ENCODE measurements around the gene AQP9. TPM values are rescaled to one million over a fixed set of nuclear protein-coding genes. Genes with fewer than 3 reads are reported as not detected.
"Not testable (repeated sequence)": the region's sequence is repeated elsewhere in the genome, so short reads cannot be mapped to it uniquely, and the experiment has no call there.

The AQP9 gene
- polyA plus RNA-seq, 1 donor: 0.12 TPM

DNA sequence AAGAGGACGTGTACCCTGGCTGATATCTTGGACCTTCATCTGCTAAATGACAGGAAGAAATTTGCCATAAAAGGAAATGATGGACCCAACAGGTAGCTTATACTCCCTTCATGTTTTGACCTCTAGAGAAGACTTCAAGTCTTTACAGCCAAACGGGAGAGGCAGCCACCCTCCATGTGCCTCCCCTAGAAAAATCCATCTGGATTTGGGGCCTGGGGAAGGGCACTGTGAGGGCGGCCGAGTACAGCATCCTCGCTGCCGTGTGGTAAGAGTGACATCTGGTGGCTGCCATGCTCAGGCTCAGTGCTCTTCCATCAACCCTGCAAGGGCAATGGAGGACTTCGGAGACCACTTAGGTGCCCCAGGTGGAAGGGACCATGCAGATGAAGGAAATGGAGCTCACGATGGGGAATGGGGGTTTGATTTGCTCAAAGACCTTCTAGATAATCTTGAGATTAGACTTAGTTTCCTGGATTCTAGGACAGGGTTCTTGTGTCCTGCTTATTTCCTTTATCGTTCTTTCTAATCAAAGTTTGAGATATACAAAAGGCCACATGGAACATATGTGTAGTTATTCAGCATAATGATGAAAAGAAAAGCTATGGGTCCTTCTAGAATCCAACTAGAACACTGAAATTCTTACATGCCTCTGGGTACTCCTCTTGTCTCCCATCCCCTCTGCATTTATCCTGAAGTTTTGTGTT, 44.4 kb downstream of the AQP9 start:
- peak; percentile 51 for DNase-seq

DNA sequence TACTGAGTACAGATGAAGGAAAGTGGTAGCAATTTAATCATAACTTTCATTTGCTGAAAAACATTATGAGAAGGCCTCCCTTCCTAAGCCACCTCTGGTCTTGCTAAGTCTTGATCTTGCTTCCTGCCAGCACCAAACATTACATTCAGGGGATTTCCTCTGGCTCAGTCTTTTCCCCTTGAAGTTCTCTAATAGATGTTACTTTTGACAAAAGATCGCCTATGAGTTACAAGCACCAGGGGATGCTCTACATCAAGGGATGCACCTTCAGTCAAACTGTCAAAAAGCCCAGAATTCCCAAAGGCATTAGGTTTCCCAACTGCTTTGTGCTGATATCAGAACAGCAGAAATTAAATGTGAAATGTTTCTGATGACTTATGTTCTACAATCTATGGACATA, 47.3 kb downstream of the AQP9 start:
- DNase-seq: no peak

DNA sequence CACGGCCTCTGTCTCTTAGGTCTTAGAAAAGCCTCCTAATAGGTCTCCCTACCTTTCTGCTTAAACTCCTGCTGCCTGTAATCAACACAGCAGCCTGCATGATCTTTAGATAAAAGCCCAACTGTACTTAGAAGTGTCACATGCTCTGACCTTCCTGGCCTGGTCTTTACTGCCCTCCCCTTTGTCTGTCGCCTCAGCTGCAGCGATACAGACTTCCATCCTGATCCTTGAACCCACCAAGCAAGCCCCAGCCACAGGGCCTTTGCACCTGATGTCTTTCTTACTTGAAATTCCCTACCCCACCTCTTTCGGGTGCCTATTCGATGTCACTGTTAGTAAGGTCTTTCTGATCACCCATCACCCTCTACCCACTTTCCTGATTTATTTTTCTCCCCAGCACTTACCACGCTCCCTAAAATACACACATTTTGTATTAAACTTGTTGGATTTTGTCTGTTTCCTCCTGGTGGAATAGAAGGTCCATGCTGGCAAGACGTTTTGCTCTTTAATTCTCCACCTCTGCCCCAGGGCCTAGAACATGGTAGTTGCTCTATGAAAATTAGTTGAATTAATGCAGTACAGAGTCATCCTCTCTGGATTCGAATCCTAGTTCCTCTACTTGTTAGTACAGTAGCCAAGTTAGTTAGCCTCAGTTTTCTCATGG, 51.1 kb downstream of the AQP9 start:
- no peak for DNase-seq

DNA sequence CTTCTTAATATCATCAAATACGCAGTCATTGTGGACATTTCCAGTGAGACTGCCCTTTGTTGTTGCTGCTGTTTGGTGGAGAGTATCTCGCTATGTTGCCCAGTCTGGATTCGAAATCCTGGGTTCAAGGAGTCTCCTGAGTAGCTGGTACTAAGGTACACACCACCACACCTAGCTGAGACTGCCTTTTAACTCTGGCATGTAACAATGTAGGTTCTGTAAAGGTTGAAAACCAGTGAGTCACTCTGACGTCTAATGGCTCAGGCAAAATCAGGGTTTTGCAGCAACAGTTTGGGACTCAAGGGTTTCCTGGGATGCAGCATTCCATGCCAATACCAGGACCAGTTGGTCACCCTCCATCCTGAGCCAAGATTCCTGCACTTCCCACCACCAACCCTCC, 52.2 kb downstream of the AQP9 start:
- DNase-seq: no peak

DNA sequence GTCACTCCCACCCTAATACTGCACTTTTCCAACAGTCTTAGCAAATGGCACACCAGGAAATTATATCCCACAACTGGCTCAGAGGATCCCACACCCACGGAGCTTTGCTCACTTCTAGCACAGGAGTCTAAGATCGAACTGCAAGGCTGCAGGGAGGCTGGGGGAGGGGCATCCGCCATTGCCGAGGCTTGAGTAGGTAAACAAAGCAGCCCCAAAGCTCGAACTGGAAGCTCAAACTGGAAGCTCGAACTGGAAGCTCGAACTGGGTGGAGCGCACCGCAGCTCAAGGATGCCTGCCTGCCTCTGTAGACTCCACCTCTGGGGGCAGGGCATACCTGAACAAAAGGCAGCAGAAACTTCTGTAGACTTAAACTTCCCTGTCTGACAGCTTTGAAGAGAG, 55.5 kb downstream of the AQP9 start:
- DNase-seq: not testable (repeated sequence)

DNA sequence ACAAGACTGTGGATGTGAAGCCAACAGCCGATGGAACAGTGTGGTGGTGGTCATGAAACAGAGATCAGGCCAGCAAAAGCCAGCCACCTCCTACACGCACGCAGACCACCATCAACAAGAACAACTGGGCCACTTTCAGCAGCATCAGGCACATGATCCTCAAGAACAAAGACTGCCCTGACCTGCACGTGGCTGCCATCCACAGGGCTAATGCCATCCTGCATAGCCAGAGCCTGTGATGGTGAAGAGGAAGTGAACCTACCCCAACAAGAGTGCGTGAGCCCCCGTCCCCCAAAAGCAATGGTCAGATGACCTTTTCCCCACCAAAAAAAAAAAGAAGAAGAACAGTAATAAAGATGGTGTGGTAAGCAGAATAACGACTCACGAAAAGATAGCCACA, 62.6 kb downstream of the AQP9 start:
- DNase-seq: no peak

DNA sequence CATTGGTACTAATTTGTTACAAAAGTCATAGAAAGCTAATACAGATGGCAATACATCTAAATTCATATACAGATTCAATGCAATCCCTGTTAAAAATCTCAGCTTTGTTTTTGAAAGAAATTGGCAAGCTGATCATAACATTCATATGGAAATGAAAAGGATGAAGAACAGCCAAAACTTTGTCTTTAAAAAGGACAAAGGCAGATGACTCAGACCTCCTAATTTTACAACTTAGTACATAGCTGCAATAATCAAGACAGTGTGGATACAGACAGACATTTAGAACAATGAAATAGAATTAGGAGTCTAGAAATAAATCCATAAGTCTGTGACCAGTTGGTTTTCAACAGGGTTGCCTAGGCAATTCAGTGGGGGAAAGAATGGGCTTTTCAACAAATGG, 63.3 kb downstream of the AQP9 start:
- DNase-seq: no peak

DNA sequence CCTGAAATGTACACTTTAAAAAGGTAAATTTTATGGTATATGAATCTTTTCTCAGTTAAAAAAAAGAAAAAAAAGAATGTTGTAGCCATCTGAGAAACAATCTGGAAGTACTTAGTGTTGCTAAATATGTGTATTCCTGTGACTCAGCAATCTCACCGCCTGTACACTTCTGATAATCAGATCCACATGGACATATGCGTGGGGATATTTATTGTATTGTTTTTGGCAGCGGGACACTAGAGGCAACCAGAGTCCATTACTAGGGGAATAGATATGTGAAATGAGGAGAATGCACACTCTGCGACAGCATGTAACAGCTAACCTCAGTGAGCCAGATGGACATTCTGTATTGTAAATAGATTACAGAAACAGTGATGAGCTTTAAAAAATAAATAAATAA, 65.4 kb downstream of the AQP9 start:
- peak; percentile 81 for DNase-seq

DNA sequence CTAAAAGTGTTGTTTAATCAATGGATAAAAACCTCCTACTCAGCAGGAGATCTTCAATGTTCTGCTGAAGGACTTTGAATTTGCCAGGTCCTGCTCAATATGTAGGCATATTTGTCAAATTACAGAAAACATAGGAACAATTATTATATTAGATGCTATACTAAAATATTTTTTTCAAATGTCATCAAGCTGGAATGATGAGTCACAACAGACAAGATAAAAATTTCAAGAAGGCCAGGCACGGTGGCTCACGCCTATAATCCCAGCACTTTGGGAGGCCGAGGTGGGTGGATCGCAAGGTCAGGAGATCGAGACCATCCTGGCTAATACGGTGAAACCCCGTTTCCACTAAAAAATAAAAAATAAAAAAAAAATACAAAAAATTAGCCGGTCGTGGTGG, 68.0 kb downstream of the AQP9 start:
- DNase-seq: no peak

DNA sequence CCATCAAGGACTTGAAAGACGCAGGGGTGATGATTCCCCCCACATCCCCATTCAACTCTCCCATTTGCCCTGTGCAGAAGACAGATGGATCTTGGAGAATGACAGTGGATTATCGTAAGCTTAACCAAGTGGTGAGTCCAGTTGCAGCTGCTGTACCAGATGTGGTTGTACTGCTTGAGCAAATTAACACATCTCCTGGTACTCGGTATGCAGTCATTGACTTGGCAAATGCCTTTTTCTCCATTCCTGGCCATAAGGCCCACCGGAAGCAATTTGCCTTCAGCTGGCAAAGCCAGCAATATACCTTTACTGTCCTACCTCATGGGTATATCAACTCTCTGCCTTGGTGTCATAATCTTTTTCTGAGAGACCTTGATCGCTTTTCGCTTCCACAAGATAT, 70.0 kb downstream of the AQP9 start:
- DNase-seq: not testable (repeated sequence)

DNA sequence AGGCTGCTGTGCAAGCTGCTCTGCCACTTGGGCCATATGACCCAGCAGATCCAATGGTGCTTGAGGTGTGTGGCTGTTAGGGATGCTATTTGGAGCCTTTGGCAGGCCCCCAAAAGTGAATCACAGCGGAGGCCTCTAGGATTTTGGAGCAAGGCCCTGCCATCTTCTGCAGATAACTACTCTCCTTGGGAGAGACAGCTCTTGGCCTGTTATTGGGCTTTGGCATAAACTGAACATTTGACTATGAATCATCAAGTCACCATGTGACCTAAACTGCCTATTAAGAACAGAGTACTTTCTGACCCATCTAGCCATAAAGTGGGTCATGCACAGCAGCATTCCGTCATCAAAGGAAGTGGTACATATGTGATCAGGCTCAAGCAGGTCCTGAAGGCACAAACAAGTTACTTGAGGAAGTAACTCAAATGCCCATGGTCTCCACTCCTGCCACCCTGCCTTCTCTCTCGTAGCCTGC, 70.9 kb downstream of the AQP9 start:
- not testable (repeated sequence) for DNase-seq

DNA sequence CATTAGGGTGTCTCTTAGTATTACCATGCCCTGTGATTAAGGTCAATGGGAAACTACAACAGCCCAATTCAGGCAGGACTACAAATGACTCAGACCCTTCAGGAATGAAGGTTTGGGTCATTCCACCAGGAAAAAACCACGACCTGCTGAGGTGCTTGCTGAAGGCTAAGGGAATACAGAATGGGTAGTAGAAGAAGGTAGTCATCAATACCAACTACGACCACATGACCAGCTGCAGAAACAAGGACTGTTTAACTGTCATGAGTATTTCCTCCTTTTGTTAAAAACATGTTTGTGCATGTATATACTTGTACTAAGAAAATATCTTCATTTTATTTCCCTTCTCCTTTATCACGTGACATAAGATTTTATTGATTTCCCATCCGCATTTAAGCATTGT, 71.8 kb downstream of the AQP9 start:
- DNase-seq: not testable (repeated sequence)

DNA sequence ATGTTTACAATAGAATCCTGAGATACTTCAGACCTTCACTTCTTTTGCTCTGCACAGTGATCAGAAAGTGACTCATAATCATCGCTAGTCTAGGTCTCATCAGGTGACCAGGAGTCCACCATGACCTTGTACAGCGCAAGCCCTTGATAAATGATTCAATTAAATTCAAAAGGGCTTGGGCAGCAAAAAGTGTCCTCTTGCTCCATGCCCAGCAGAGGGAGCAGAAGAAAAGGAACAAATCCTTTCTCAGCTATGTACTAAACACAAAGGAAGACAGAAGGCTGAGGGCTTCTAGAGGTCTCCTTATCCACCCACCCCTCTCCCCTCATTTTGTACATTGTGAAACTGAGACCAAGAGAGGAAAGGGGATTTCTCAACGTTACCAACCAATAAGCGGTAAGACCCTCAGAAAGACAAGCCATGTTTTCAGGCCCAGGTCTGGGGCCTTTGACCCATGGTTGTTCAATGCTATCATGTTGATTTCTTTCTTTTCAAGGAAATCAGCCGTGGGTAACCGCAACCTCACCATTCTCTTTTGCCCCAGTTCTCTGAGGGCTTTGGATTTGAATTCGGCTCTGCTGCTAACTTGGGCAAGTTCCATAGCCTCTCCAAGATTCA, 74.8 kb downstream of the AQP9 start:
- no peak for DNase-seq

DNA sequence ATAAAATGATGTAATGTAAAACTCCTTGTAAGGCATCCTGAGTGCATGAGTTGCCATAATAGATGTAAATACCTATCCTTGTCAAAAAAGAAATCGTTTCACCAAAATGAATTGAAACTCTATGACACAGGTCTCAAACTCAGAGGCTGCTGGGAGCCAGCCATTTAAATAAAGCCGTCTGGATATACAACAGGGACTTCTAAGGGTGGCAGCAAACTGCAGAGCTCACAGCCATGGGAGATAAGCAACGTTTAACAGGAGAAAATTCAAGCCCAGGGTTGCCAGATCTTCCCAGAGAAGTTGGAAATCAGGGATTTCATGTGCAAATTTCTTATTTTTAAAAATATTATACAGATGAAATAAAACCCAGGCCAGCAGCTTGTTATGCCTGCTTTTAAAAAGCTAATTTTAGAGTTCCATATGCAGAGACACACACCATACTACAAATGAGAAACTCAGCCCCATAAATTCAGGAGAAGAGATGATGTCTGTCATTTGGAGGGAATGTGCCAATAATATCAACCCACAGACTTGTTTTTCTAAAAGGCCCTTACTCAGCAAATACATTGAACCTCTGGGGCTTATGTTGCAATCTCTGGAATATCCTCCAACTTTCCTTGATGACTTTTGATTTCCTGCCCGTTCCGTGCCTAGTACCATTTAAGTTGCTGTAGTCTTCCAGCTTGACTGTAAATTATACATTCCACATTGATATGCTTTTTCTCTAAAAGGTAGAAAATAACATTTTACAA, 75.6 kb downstream of the AQP9 start:
- no peak for DNase-seq

DNA sequence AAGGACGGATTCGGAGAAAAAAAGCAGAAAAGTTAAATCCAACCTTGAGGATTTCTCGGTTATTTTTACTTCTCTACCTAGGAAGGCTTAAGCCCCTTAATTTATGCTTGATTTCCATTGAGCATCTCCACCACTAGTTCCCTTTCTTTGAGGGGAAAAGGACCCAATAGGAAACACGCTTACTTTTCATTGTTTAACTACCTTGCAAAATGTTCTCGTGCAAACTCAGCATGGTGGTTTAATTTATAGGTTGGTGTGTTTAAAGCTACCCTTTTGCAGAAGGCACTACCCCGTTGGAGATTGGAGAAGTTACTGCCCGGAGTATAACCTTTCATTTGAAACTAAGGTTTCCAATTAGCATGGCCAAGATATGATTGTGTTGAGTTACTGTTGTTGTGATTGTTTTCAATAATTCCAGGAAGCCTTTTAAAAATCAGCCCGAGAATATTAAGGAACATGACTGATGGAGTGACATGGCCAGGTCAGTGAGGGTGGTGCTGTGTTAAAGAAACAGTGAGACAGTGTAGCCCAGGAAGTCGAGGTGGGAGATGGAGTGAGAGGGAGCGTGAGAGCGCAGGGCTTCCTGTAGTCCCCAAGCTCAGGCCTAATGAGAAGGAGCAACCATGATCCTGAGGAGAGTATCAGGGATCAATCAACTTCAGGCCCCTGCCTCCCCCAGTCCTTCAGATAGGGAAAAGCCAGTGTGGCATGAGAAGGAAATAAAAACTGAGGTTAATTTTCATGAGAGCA, 76.6 kb downstream of the AQP9 start:
- DNase-seq: no peak

DNA sequence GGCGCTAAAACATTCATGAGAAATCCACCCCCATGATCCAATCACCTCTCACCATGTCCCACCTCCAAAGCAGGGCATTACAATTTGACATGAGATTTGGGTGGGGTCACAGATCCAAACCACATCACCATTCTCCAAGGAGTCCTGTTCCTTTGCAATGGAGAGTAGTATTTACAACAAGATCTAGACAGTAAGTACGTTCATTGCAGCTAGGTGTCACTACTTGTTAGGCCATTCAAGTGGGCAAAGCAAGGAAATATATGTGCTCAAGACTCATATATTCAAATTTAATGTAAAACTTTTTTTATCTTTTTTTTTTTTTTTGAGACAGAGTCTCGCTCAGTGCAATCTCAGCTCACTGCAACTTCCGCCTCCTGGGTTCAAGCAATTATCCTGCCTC, 79.3 kb downstream of the AQP9 start:
- no peak for DNase-seq

DNA sequence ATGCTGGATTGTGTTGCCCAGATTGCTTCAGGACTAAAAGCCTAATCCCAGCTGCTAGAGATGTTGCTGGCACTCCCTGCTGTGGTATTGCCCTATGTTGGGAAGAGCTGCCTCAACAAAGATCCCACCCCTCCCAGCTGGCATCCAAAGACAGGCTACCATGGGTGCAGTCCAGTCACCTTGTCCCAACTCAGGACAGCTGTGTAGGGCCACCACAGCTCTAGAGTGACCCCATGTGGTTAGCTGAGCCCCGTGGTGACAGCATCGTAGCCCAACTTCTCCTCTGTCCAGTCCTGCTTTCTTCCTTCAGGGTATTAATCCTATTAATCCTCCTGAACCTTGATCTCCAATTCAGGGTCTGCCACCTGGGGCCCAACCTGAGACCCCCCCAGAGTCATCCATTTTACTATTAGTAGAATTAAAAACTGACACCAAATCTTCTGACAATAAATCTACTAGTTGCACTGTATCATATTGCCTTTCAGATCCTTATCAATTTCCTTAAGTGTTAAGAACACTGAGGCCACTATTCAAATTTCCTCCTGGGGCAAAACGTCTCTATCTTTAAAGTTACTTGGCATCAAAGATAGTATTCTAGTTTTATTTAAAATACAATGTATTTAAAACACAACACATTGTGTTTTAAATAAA, 83.5 kb downstream of the AQP9 start:
- DNase-seq: no peak

DNA sequence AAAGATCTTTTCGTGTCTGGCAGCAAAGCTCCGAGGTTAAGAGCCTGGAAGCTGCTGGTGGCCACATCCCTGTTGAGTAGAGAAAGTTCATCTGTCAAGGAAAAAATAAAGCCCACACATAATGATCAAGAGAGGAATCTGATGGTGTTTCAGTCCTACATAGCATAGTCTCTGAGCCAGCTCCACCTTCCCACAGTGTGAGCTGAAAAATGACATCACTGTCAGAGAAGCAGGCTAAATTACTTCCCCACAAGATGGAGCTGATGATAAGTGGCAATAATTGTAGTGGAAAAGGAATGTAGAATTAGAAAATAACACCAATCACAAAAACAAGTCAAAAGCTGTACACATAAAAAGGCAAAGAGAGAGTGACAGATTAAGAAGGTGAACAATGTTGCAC, 84.5 kb downstream of the AQP9 start:
- no peak for DNase-seq

DNA sequence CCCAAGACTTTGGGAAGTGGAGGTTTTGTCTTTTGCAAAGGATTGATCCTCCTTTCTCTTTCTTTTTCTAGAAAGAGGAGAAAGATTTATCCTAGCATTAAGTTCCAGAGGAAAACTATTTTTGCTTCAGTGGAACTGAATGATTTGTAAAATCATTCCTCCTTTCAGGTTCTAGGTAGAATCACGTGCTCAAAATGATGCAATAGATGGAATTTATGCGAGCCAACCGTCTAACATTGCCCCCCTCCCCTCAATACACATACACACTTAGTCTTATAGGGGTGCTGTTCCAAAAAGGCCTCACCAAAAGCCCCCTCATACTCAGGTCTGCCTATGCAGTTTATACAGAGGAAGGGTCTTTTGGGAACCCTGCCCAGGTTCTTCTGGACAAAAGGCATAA, 85.3 kb downstream of the AQP9 start:
- no peak for DNase-seq

DNA sequence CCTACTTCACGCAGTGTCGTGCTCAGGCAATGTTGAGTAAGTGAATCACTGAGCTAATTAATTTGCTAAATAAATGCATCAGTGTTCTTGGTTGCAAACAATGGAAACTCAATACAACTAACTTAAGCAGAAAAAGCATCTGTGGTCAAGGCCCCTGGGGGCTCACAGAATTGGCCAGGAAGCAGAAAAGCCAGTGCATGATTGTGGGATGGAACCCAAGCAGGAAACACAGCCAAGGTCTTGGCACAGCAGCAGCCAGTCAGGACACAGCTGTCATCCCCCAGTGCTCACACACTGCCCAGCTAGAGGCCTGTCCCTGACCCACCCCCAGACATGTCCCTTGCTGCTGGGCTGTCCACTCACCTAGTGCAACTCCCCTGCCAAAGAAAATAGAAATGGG, 85.9 kb downstream of the AQP9 start:
- DNase-seq: peak; percentile 55

DNA sequence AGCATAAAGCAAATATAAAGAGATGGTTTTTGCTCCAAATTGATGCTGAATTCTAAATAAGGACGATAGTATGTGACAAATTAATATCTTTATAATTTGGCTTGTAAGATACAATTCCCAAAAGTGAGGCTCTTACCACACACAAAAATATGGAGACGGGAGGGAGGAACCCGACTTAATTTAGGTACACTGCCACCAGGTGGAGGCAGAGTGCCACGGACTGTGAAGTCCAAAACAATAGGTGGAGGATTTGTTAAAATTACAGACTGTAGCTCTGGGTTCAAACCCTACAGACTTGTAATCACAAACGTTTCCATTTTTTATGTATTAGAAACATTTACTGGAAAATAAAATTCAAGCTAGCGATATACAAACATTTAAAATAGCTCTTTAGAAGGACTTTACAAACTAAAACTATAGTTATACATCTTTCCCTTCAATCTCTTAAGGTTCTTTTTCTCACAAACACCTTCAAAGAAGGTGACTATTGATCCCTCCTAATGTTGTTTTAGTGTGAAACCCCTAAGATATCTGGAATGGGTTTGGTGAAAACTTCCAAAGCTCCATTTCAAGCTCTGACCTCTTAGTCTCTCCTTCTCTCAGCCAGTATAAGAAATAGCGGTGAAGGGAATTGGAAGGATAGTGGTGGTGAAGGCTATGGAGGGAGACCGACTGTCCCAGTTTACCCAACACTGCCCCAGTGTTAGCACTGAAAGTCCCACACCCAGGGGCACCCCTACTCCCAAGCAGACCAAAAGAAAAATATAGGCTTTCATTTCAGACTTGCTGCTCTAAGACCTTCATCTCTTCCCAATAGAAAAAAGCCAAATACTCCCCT, 89.7 kb downstream of the AQP9 start:
- peak; percentile 68 for DNase-seq
